ENCODE measurements around the gene GPR173. TPM values are rescaled to one million over a fixed set of nuclear protein-coding genes. Genes with fewer than 3 reads are reported as not detected.

The GPR173 gene
- total RNA-seq, 2 donors from 2014 or later: 7.0 to 9.4 TPM

DNA sequence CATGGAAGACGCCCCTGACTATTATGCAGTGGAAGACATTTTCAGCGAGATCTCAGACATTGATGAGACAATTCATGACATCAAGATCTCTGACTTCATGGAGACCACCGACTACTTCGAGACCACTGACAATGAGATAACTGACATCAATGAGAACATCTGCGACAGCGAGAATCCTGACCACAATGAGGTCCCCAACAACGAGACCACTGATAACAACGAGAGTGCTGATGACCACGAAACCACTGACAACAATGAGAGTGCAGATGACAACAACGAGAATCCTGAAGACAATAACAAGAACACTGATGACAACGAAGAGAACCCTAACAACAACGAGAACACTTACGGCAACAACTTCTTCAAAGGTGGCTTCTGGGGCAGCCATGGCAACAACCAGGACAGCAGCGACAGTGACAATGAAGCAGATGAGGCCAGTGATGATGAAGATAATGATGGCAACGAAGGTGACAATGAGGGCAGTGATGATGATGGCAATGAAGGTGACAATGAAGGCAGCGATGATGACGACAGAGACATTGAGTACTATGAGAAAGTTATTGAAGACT, 37.2 kb downstream of the GPR173 start:
- peaks cover 63% of the 10 kb centered on the region for H3K9me3 Mint-ChIP-seq
- no peaks in the 10 kb centered on the region for H3K27me3 ChIP-seq (ENCODE audit: control insufficient read depth, insufficient read depth, low read length, poor library complexity, severe bottlenecking)
- H3K27ac ChIP-seq (ENCODE audit: low read depth, low read length): no peak overlapping the region
- H3K27me3 Mint-ChIP-seq (ENCODE audit: insufficient read depth): no peaks in the 10 kb centered on the region
- no peaks in the 10 kb centered on the region for H3K9me3 ChIP-seq (ENCODE audit: control insufficient read depth, low read length)
- H3K4me1 Mint-ChIP-seq: peaks cover 6% of the 10 kb centered on the region
- no peak for DNase-seq
- H3K9ac ChIP-seq (ENCODE audit: extremely low read depth, low read length, poor library complexity, severe bottlenecking): no peak overlapping the region
- H3K36me3 ChIP-seq (ENCODE audit: control insufficient read depth, insufficient read depth, low read length): peaks cover 22% of the 10 kb centered on the region
- H3K27ac Mint-ChIP-seq: no peak overlapping the region
- H3K4me3 Mint-ChIP-seq: no peak overlapping the region
- no peak overlapping the region for H3K4me3 ChIP-seq (ENCODE audit: low read length)
- peaks cover 28% of the 10 kb centered on the region for H3K36me3 Mint-ChIP-seq (ENCODE audit: low read depth)
- 92 to 93% methylated on average over 12 to 17 of the region's 17 CpGs for WGBS, 2 experiments (ENCODE audit: insufficient coverage in 1 of 2, insufficient read length in 1 of 2)
- no peaks in the 10 kb centered on the region for H3K4me1 ChIP-seq (ENCODE audit: control insufficient read depth, insufficient read depth, low read length)
- TF ChIP-seq, protein P1, sequence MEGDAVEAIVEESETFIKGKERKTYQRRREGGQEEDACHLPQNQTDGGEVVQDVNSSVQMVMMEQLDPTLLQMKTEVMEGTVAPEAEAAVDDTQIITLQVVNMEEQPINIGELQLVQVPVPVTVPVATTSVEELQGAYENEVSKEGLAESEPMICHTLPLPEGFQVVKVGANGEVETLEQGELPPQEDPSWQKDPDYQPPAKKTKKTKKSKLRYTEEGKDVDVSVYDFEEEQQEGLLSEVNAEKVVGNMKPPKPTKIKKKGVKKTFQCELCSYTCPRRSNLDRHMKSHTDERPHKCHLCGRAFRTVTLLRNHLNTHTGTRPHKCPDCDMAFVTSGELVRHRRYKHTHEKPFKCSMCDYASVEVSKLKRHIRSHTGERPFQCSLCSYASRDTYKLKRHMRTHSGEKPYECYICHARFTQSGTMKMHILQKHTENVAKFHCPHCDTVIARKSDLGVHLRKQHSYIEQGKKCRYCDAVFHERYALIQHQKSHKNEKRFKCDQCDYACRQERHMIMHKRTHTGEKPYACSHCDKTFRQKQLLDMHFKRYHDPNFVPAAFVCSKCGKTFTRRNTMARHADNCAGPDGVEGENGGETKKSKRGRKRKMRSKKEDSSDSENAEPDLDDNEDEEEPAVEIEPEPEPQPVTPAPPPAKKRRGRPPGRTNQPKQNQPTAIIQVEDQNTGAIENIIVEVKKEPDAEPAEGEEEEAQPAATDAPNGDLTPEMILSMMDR (conservative IDR thresholded peaks at IDR 0.05): no peak

DNA sequence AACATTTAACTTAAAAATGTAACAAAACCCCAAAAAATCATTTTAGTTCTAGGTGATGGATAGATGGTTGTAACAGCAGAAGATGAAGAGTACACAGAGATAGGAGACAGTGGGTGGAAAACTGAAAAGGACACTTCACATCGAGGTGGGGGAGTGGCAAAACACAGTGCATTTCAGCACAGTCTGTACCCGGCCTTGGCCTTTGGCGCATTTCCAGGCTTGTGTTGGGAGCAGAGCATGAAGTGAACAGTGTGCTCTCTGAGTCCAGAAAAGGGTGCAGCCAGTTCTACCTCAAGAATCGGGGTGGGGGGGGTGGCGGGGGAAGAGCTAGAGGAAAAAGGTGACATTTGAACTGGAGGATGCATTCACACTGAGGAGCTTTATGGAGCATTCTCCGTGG, 37.9 kb downstream of the GPR173 start:
- no peak overlapping the region for H3K9ac ChIP-seq (ENCODE audit: extremely low read depth, low read length, poor library complexity, severe bottlenecking)
- Mint-ChIP-seq H3K4me3 (no peak overlapping the region), H3K9me3 (peaks cover 67% of the 10 kb centered on the region), H3K27ac (no peak overlapping the region), H3K4me1 (peaks cover 3% of the 10 kb centered on the region), H3K36me3 (ENCODE audit: low read depth) (peaks cover 28% of the 10 kb centered on the region), H3K27me3 (ENCODE audit: insufficient read depth) (no peaks in the 10 kb centered on the region)
- no peaks in the 10 kb centered on the region for H3K9me3 ChIP-seq (ENCODE audit: control insufficient read depth, low read length)
- no peaks in the 10 kb centered on the region for H3K4me1 ChIP-seq (ENCODE audit: control insufficient read depth, insufficient read depth, low read length)
- WGBS, 2 experiments (ENCODE audit: insufficient coverage in 1 of 2, insufficient read length in 1 of 2): 86 to 92% methylated on average over 4 to 6 of the region's 6 CpGs
- no peak for DNase-seq
- H3K27ac ChIP-seq (ENCODE audit: low read depth, low read length): no peak overlapping the region
- no peak overlapping the region for H3K4me3 ChIP-seq (ENCODE audit: low read length)
- TF ChIP-seq, protein P1 (conservative IDR thresholded peaks at IDR 0.05): no peak
- no peaks in the 10 kb centered on the region for H3K27me3 ChIP-seq (ENCODE audit: control insufficient read depth, insufficient read depth, low read length, poor library complexity, severe bottlenecking)
- H3K36me3 ChIP-seq (ENCODE audit: control insufficient read depth, insufficient read depth, low read length): peaks cover 22% of the 10 kb centered on the region

DNA sequence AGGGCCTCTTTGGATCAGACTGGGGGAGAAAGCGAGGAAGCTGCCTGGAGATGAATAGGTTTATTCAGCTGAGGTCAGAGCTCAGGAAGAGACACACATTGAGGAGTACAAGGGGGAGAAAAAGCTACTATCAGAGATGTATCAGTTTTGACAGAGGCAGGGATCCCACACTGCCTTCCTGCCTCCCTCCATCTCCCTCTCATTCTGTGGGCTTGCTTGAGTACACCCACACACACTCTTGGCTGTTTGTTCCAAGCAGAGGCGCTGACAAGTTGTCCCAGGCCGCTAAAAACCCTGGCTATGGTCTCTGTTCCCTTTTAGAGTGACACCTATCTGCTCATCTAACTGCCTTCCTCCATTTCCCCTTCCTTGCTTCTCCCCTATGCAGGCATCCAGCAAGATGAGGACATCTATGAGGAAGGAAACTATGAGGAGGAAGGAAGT, 38.8 kb downstream of the GPR173 start:
- no peak for DNase-seq
- Mint-ChIP-seq H3K27ac (no peak overlapping the region), H3K4me1 (peaks cover 3% of the 10 kb centered on the region), H3K27me3 (ENCODE audit: insufficient read depth) (no peaks in the 10 kb centered on the region), H3K4me3 (no peak overlapping the region), H3K9me3 (peaks cover 63% of the 10 kb centered on the region), H3K36me3 (ENCODE audit: low read depth) (peaks cover 28% of the 10 kb centered on the region)
- TF ChIP-seq, protein P1 (conservative IDR thresholded peaks at IDR 0.05): no peak
- H3K27me3 ChIP-seq (ENCODE audit: control insufficient read depth, insufficient read depth, low read length, poor library complexity, severe bottlenecking): no peaks in the 10 kb centered on the region
- 94% methylated on average over 3 of the region's 3 CpGs; no CpG with 5 or more reads in 1 of the 2 experiments for WGBS, 2 experiments (ENCODE audit: insufficient coverage in 1 of 2, insufficient read length in 1 of 2)
- H3K9me3 ChIP-seq (ENCODE audit: control insufficient read depth, low read length): no peaks in the 10 kb centered on the region
- no peak overlapping the region for H3K9ac ChIP-seq (ENCODE audit: extremely low read depth, low read length, poor library complexity, severe bottlenecking)
- H3K4me1 ChIP-seq (ENCODE audit: control insufficient read depth, insufficient read depth, low read length): no peaks in the 10 kb centered on the region
- no peak overlapping the region for H3K27ac ChIP-seq (ENCODE audit: low read depth, low read length)
- H3K4me3 ChIP-seq (ENCODE audit: low read length): no peak overlapping the region
- peaks cover 22% of the 10 kb centered on the region for H3K36me3 ChIP-seq (ENCODE audit: control insufficient read depth, insufficient read depth, low read length)
